Measurements from ENCODE around the gene FLOT1. TPM values are rescaled to one million over a fixed set of nuclear protein-coding genes. Genes with fewer than 3 reads are reported as not detected.

FLOT1 gene
- total and polyA plus RNA-seq, 9 of the 15 experiments (the other 6 are each of a cell fraction or from before 2014, with no cell fraction given) = 11.7 to 149 (median 118) TPM

- TF ChIP-seq ZNF764 (CRISPR knock-in tag; IDR thresholded peaks at IDR 0.05; ENCODE audit: low read depth) (no peak), NR2F6 (CRISPR knock-in tag; IDR thresholded peaks at IDR 0.05) (no peak), ZNF609 (CRISPR knock-in tag; IDR thresholded peaks at IDR 0.05; ENCODE audit: borderline replicate concordance) (no peak), EGR1 (conservative IDR thresholded peaks at IDR 0.05) (peak; percentile 20; the same call in 1 of the 2 replicates), ZNF449 (CRISPR knock-in tag; IDR thresholded peaks at IDR 0.05) (peak; percentile 94; the same call in 1 of the 2 replicates), SIN3A (IDR thresholded peaks at IDR 0.05; ENCODE audit: borderline replicate concordance in 2 of 2, control insufficient read depth in 1 of 2, low read depth in 2 of 2, low read length in 2 of 2) (peak; percentile 56 to 83; a peak in 2 of 4 replicates), FOXA3 (CRISPR knock-in tag; conservative IDR thresholded peaks at IDR 0.05 in 1 of 2, IDR thresholded peaks at IDR 0.05 in 1 of 2) (no peak), ZNF277 (CRISPR knock-in tag; IDR thresholded peaks at IDR 0.05; ENCODE audit: borderline replicate concordance) (no peak), MYC (IDR thresholded peaks at IDR 0.05; ENCODE audit: low read depth, low read length) (no peak; the same call in 1 of the 2 replicates), MYC (CRISPR knock-in tag; IDR thresholded peaks at IDR 0.05; ENCODE audit: borderline replicate concordance, low read depth) (no peak), ZNF589 (CRISPR knock-in tag; IDR thresholded peaks at IDR 0.05; ENCODE audit: low read depth) (peak; percentile 47; the same call in 1 of the 2 replicates), RBM34 (IDR thresholded peaks at IDR 0.05; ENCODE audit: borderline replicate concordance, insufficient read depth, low read length) (no peak), MIER1 (IDR thresholded peaks at IDR 0.05; ENCODE audit: low read depth) (no peak; the same call in 1 of the 2 replicates), ZNF445 (CRISPR knock-in tag; IDR thresholded peaks at IDR 0.05; ENCODE audit: low read depth) (no peak), TAF7 (tag; IDR thresholded peaks at IDR 0.05) (no peak; the same call in none of the 2 replicates)
- TF ChIP-seq, protein P1, sequence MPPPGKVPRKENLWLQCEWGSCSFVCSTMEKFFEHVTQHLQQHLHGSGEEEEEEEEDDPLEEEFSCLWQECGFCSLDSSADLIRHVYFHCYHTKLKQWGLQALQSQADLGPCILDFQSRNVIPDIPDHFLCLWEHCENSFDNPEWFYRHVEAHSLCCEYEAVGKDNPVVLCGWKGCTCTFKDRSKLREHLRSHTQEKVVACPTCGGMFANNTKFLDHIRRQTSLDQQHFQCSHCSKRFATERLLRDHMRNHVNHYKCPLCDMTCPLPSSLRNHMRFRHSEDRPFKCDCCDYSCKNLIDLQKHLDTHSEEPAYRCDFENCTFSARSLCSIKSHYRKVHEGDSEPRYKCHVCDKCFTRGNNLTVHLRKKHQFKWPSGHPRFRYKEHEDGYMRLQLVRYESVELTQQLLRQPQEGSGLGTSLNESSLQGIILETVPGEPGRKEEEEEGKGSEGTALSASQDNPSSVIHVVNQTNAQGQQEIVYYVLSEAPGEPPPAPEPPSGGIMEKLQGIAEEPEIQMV (tag; conservative IDR thresholded peaks at IDR 0.05; ENCODE audit: low read depth) = no peak
These were observed 60.1 kb downstream of the FLOT1 start (continued) for GRCh38 chr6:30682143-30683117.
